OCI-LY3 (cell line): Measurements from ENCODE around the gene ARHGEF17.

Source experiments
- EZH2phosphoT487 ChIP-seq: fragments of 200-600 bp; shearing (Covaris generic); IDR thresholded peaks from 2 replicates; pipeline ENCODE4 v1.6.1; 2018; ENCODE audit warnings: antibody characterized with exemption, mixed run types, low read depth
- TF ChIP-seq, protein P1 (sequence below): fragments of 200-600, 300-600 bp; sonication (generic); IDR thresholded peaks from 2 replicates; pipeline ENCODE4 v1.5.1; 2014; ENCODE audit warnings: antibody characterized with exemption, low read length, low read depth

DNA sequence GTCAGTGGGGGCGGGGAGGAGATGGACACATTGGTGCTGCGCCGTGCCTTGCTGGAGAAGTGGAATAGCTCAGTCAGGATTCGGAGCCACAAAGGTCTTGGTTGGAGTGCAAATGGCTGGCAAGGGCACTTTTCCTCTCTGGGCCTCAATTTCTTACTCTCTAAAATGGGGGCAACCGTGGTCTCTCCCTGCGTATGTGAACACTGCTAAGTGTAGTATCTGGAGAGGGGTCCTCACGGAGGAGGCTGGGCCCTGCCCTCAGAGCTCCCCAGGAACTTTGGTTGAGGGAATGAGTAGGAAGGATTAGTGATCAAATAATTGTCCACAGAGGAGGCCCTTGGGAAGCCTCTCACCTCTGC is 35.4 kb upstream of the ARHGEF17 start:
- TF ChIP-seq, protein P1, sequence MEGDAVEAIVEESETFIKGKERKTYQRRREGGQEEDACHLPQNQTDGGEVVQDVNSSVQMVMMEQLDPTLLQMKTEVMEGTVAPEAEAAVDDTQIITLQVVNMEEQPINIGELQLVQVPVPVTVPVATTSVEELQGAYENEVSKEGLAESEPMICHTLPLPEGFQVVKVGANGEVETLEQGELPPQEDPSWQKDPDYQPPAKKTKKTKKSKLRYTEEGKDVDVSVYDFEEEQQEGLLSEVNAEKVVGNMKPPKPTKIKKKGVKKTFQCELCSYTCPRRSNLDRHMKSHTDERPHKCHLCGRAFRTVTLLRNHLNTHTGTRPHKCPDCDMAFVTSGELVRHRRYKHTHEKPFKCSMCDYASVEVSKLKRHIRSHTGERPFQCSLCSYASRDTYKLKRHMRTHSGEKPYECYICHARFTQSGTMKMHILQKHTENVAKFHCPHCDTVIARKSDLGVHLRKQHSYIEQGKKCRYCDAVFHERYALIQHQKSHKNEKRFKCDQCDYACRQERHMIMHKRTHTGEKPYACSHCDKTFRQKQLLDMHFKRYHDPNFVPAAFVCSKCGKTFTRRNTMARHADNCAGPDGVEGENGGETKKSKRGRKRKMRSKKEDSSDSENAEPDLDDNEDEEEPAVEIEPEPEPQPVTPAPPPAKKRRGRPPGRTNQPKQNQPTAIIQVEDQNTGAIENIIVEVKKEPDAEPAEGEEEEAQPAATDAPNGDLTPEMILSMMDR = no peak
- no peak for TF ChIP-seq EZH2phosphoT487
